Chondrocyte (in vitro differentiated cells): ENCODE results near the gene MBP. TPM values are rescaled to one million over a fixed set of nuclear protein-coding genes. Genes with fewer than 3 reads are reported as not detected.

Experiments
- DNase-seq: peaks from one replicate; pipeline ENCODE4 v3.0.0; 2021; ENCODE audit warnings: mixed read lengths, low spot score
- H3K27ac Mint-ChIP-seq: one replicate; pipeline ENCODE4 v1.8.0; 2021; ENCODE audit warnings: mild to moderate bottlenecking, moderate library complexity, mixed read lengths; ENCODE audit not compliant: unreplicated experiment
- H3K27me3 Mint-ChIP-seq: 2 replicates; pipeline ENCODE4 v1.8.0; 2021; ENCODE audit warnings: low read depth, mixed read lengths
- H3K36me3 Mint-ChIP-seq: 2 replicates; pipeline ENCODE4 v1.8.0; 2021; ENCODE audit warnings: low read depth, mixed read lengths
- H3K4me1 Mint-ChIP-seq: 2 replicates; pipeline ENCODE4 v1.8.0; 2021; ENCODE audit warnings: low read depth, mild to moderate bottlenecking, mixed read lengths
- H3K4me3 Mint-ChIP-seq: one replicate; pipeline ENCODE4 v1.8.0; 2021; ENCODE audit warnings: mild to moderate bottlenecking, moderate library complexity, mixed read lengths; ENCODE audit not compliant: unreplicated experiment
- H3K9me3 Mint-ChIP-seq: 2 replicates; pipeline ENCODE4 v1.8.0; 2021; ENCODE audit warnings: low read depth, mixed read lengths
- total RNA-seq: library from RNA; stranded (reverse); gene quantifications from 3 replicates; pipeline ENCODE4 v1.2.1, GENCODE V29; 2021
- TF ChIP-seq, protein P1 (sequence below): fragments of 200-600 bp; sonication (generic); IDR thresholded peaks from 2 replicates; pipeline ENCODE4 v1.5.0; 2021; ENCODE audit warnings: antibody characterized with exemption, mild to moderate bottlenecking, moderate library complexity

MBP gene
- total RNA-seq, 1 donor from 2014 or later = 15.9 TPM

DNA sequence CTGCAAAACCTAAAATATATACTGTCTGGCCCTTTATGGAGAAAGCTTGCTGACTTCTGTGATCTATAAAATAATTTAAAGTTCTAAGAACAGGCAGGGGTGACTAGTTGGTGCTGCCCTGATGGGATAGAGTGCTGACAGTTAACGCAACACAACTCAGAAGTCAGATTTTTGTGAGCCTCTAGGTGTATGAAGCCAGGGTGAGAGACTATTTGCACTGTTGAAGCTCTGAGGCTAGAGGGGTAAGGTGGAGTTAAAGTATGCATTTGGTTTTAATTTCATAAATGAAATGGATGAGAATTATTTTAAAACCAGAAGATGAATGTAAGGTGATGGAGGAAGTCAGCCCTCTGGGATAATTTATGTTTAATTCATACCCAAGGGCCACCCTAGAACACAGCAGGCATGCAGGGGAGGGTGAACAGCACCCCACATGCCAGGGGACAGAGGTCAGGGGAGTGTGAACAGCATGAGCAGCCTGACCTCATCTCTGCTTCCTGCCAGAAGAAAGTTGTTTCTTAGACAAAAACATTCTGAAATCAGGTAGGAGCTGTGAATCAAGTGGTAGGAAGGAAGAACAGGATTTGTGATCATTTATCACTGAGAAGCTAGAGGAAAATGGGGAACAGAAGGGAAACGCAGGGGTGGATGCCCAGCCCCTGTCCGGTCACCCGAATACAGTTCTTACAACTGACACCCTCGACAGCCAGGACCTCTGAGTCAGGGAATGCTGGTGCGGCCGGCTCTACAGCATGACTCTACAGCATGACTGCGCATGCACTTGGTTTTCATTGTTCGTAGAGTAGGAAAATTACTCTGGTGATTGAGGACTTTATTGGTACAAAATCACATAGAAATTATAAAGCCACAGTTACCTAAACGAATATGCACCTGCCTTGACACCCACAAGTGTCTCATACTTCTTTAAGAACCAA, 93.1 kb downstream of the MBP start:
- Mint-ChIP-seq H3K27ac (no peak overlapping the region), H3K4me3 (no peak overlapping the region), H3K4me1 (peaks cover 31% of the 10 kb centered on the region), H3K36me3 (peaks cover 3% of the 10 kb centered on the region), H3K9me3 (no peaks in the 10 kb centered on the region), H3K27me3 (no peaks in the 10 kb centered on the region)
- no peak for DNase-seq
- TF ChIP-seq, protein P1, sequence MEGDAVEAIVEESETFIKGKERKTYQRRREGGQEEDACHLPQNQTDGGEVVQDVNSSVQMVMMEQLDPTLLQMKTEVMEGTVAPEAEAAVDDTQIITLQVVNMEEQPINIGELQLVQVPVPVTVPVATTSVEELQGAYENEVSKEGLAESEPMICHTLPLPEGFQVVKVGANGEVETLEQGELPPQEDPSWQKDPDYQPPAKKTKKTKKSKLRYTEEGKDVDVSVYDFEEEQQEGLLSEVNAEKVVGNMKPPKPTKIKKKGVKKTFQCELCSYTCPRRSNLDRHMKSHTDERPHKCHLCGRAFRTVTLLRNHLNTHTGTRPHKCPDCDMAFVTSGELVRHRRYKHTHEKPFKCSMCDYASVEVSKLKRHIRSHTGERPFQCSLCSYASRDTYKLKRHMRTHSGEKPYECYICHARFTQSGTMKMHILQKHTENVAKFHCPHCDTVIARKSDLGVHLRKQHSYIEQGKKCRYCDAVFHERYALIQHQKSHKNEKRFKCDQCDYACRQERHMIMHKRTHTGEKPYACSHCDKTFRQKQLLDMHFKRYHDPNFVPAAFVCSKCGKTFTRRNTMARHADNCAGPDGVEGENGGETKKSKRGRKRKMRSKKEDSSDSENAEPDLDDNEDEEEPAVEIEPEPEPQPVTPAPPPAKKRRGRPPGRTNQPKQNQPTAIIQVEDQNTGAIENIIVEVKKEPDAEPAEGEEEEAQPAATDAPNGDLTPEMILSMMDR = no peak

GRCh38 chr18:77038182-77038858, 94.3 kb downstream of the MBP start:
- Mint-ChIP-seq H3K27me3 (no peaks in the 10 kb centered on the region), H3K27ac (no peak overlapping the region)
- no peak for DNase-seq

DNA sequence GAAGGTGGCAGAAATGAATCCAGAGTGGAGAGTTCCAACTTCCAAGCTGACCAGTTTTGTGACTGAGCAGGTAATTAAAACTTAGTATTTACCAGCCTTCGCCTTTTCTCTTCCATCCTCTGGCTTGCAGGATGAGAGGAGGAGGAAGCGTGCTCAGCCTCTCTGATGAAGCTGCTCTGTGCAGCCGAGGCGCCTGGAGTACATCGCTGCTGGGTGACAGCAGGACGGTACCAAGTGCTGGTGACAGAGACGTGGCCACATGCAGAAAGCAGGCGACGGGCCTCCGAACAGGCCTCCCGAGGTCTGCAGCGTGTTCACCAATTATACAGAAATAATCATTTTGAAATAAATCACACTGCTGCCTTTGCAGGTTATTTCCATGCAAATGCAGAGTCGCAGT, 95.0 kb downstream of the MBP start:
- Mint-ChIP-seq H3K4me3 (no peak overlapping the region), H3K36me3 (peaks cover 6% of the 10 kb centered on the region), H3K27ac (no peak overlapping the region), H3K27me3 (no peaks in the 10 kb centered on the region), H3K4me1 (peaks cover 15% of the 10 kb centered on the region), H3K9me3 (no peaks in the 10 kb centered on the region)
- TF ChIP-seq, protein P1 = no peak
- DNase-seq = no peak

More at GRCh38 chr18:77038182-77038858, 94.3 kb downstream of the MBP start:
- peaks cover 22% of the 10 kb centered on the region for H3K4me1 Mint-ChIP-seq
- H3K36me3 Mint-ChIP-seq = peaks cover 5% of the 10 kb centered on the region
- no peaks in the 10 kb centered on the region for H3K9me3 Mint-ChIP-seq
- TF ChIP-seq, protein P1 = no peak
- no peak overlapping the region for H3K4me3 Mint-ChIP-seq

DNA sequence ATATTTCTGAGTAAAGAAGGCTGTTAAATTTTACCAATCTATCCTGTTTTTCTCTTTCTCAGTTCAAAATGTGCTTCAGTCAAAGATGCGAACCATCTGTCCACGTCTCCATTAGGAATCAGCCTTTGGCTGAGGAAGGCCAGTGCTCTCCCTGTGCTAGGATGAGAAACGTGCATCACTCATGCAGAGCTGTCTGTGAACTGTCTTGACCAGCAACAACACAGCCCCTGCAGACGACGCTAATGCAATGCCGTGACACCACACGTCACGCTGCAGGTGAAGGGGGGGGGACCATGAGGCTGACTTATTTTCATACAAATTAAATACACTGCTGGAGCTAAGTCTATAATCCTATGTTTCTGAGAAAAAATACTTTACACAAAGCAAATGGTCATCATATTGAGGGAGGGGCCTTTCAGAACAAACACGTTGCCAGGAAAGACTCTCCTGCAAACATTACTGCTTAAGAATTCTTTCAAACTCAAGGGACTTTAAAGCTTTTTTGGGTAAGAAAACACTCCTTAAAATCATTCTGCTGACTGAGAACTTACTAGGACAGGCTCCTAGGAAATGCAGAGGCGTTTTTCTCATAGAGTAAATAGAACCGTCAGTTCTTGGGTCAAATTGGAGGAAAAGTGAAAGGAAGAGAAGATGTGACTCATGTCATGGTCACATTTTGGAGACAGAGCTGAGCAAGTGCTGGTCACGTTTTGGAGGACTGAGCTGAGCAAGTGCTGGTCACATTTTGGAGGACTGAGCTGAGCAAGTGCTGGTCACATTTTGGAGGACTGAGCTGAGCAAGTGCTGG, 97.0 kb downstream of the MBP start:
- H3K4me3 Mint-ChIP-seq = no peak overlapping the region
- H3K27me3 Mint-ChIP-seq = no peaks in the 10 kb centered on the region
- peaks cover 20% of the 10 kb centered on the region for H3K4me1 Mint-ChIP-seq
- H3K9me3 Mint-ChIP-seq = no peaks in the 10 kb centered on the region
- H3K27ac Mint-ChIP-seq = peak overlapping the region; percentile 65
- no peak for DNase-seq
- TF ChIP-seq, protein P1 = no peak
- peaks cover 6% of the 10 kb centered on the region for H3K36me3 Mint-ChIP-seq

DNA sequence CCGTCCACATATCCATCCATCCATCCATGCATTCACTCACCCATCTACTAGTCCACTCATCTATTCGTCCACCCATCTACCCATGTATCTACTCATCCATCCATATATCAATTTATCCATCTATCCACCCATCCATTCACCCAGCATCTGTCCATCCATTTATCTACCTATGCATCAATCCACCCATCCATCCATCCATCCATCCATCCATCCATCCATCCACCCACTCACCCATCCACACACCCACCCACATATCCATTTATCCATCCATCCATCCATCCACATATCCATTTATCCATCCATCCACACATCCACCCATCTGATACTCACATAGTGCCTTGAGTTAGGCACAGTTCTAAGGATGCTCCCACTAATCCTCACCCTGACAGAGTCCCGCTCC, 99.0 kb downstream of the MBP start:
- TF ChIP-seq, protein P1 = no peak
- Mint-ChIP-seq H3K36me3 (peaks cover 6% of the 10 kb centered on the region), H3K27ac (no peak overlapping the region), H3K9me3 (no peaks in the 10 kb centered on the region), H3K27me3 (no peaks in the 10 kb centered on the region), H3K4me1 (peaks cover 20% of the 10 kb centered on the region), H3K4me3 (no peak overlapping the region)
- no peak for DNase-seq
